Naive thymus-derived CD8-positive, alpha-beta T cell (primary cell): ENCODE results near the gene NSRP1. TPM values are rescaled to one million over a fixed set of nuclear protein-coding genes. Genes with fewer than 3 reads are reported as not detected.

Experiments used
- ATAC-seq, 2 donors: fragments of 150-1000 bp; cut with Tn5 transposase in 1 of 2; sonication (Bioruptor Pico), chemical (Tn5 transposase) in 1 of 2; 1 replicate in 1 of 2; 2 replicates in 1 of 2; pipeline ENCODE4 v1.10.0; 2021; ENCODE audit warnings: mild to moderate bottlenecking in 2 of 2, moderate library complexity in 2 of 2
- POLR2A ChIA-PET: fragments of 350-600 bp; sonication (Branson Sonifier 250); formaldehyde crosslinking; loops from one replicate; lab custom pipeline; 2021; ENCODE audit warnings: antibody characterized with exemption; lab: Charles Lee
- DNase-seq, 10 donors: peaks; one replicate each; pipeline versions ENCODE4 v3.0.0 to v3.0.0-alpha.2; 2020 to 2022
- H3K27ac Mint-ChIP-seq, 10 donors: one replicate each; pipeline ENCODE4 v1.8.0; 2020 to 2022; ENCODE audit warnings: mild to moderate bottlenecking in 10 of 10, mixed read lengths in 10 of 10, moderate library complexity in 4 of 10, inconsistent platforms in 1 of 10
- H3K27me3 Mint-ChIP-seq, 5 donors: one replicate each; pipeline ENCODE4 v1.8.0; 2021 to 2022; ENCODE audit warnings: mixed read lengths in 5 of 5
- H3K36me3 Mint-ChIP-seq, 3 donors: one replicate each; pipeline ENCODE4 v1.8.0; 2020 to 2022; ENCODE audit warnings: mixed read lengths in 3 of 3, mild to moderate bottlenecking in 2 of 3, inconsistent platforms in 1 of 3
- H3K4me1 Mint-ChIP-seq, 4 donors: one replicate each; pipeline ENCODE4 v1.8.0; 2021 to 2022; ENCODE audit warnings: mixed read lengths in 4 of 4
- H3K4me3 Mint-ChIP-seq, 10 donors: one replicate each; pipeline ENCODE4 v1.8.0; 2020 to 2022; ENCODE audit warnings: mild to moderate bottlenecking in 10 of 10, mixed read lengths in 10 of 10, moderate library complexity in 6 of 10, inconsistent platforms in 1 of 10
- H3K9me3 Mint-ChIP-seq, 9 donors: one replicate each; pipeline ENCODE4 v1.8.0; 2020 to 2022; ENCODE audit warnings: mixed read lengths in 9 of 9, mild to moderate bottlenecking in 3 of 9, inconsistent platforms in 1 of 9, moderate library complexity in 1 of 9
- microRNA-seq: library from miRNA; unstranded; fragments of <30 nt; microRNA quantifications from one replicate; pipeline ENCODE4 v1.2.0, GENCODE V29; 2022; ENCODE audit warnings: borderline microRNAs expressed
- polyA plus RNA-seq, 3 donors: library from polyadenylated mRNA; unstranded; fragments of 300-500 nt; fragmentation: Illumina TruSeq; gene quantifications; one replicate each; pipeline ENCODE4 v1.2.3, GENCODE V29; 2021
- total RNA-seq, 8 experiments: library from RNA in 2 of 8; stranded (reverse) in 2 of 8; gene quantifications; one replicate each; pipeline ENCODE4 v1.2.3 and lab custom pipeline; 2021 to 2026

The NSRP1 gene
- total and polyA plus RNA-seq, 5 experiments from 2014 or later, result 15.1 to 40.6 (median 34.0) TPM

DNA sequence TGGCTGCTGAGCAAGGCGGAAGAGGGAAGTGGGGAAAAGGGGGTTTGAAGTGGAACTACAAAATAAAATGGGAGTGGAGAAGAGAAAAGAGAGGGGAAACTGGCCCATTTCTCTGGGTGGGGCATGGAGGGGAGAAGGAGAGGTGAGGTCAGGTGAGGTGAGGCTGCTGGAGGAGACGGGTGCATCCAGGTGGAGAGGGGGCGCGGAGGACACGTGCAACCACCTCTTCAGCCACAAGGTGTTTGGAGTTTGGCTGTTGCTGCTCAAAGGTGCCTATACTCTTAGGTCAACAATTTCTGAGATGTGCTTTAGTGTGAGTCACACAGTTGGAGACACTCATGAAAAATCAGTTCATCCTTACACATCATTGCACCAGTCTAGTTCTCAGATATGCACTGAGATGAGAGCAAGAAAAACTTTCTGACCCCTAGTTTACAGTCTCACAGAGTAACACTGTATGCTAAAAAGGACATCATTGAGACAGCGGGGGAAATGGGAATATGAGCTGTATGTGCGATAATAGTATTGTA is 114.0 kb downstream of the NSRP1 start:
- H3K27me3 Mint-ChIP-seq, result peaks cover 33 to 71% (median 49%) of the 10 kb centered on the region in 5 donors
- ATAC-seq (no peak), DNase-seq (no peak)
- peaks cover 2 to 10% (median 7%) of the 10 kb centered on the region in 4 donors for H3K4me1 Mint-ChIP-seq
- H3K9me3 Mint-ChIP-seq, result no peaks in the 10 kb centered on the region
- no peak overlapping the region for H3K4me3 Mint-ChIP-seq
- no peaks in the 10 kb centered on the region for H3K36me3 Mint-ChIP-seq
- H3K27ac Mint-ChIP-seq, result peak overlapping the region in 1 of 10 donors; percentile 43
- POLR2A ChIA-PET, result no interaction called here

DNA sequence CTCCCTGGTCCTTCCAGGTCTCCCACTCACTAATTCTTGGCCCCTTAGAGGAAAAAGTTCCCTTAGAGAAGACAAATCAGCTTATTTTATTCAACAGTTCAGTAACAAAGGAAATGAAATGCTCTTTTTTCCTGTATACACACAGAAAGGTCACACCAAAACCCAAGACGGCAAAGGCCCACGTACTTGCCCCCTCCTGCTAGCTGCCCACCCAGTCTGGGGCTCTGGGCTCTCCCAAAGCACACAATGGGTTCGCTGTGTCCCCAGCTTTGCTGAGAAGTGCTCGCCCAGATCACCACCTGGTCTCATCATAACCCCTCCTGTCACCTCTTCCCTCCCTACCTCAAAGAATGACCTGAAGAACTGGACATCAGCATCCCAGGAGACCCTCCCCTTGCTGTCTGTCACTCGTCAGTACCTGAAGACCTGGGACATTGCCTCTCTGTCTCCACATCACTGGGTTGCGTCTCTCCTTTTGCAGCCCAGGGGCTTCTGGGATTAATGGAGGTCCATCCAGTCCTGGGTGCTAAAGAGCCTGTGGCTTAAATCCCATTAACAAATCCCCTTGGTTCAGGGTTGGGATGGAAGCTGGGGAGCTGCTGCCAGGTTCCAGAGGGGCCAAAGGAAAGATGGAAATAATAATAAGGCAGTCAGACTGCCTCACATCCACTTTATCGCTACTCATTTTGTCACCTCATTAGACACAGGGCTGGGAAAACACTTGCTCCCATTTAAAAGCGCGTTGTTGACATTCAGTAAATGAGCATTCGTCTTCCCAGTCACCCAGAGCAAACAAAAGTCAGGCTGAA is 115.6 kb downstream of the NSRP1 start:
- POLR2A ChIA-PET, result no interaction called here
- Mint-ChIP-seq H3K4me3 (no peak overlapping the region), H3K4me1 (peaks cover 5 to 17% (median 15%) of the 10 kb centered on the region in 4 donors), H3K27me3 (peaks cover 34 to 80% (median 55%) of the 10 kb centered on the region in 5 donors), H3K36me3 (peaks cover 0 to 3% (median 0%) of the 10 kb centered on the region in 3 donors), H3K27ac (no peak overlapping the region), H3K9me3 (no peaks in the 10 kb centered on the region)
- no peak for ATAC-seq
- DNase-seq, result no peak

DNA sequence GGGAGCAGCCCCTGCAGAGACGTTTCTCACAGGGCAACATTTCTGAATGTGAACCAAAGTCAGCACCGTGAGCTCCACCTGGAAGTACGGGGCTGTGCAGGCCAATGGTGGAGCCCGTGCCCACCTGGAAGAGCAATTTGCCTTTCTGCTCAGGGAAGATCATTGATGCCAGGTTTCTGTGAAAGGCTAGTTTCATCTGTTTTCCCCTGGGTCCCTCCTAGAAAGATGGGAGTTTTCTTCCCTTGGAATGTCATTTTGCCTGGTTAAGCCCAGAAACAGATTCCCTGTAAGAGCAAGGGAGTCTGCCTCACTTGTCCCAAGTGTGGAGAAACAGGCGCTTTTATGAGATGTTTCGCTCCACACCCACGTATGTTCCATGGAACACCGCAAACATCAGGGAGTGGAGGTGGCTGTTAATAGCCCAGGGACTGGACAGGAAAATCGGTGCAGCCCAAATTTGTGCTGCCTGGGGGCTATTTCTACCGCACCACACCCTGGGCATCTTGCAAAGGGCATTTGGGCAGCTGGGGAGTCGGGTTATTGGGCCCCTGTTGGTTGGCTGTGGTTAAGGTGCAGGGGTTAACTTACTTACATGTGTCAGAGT is 116.3 kb downstream of the NSRP1 start:
- POLR2A ChIA-PET, result interaction anchor here (0.6 kb wide), 1 partner anchor 426 kb away, joined by 3 read pairs; no protein-coding TSS in a partner anchor
- Mint-ChIP-seq H3K27ac (no peak overlapping the region), H3K36me3 (peaks cover 0 to 3% (median 0%) of the 10 kb centered on the region in 3 donors), H3K27me3 (peaks cover 38 to 87% (median 62%) of the 10 kb centered on the region in 5 donors), H3K9me3 (no peaks in the 10 kb centered on the region), H3K4me3 (peak overlapping the region in 1 of 10 donors; percentile 24), H3K4me1 (peaks cover 5 to 24% (median 17%) of the 10 kb centered on the region in 4 donors)
- DNase-seq, result no peak
- ATAC-seq, result no peak

DNA sequence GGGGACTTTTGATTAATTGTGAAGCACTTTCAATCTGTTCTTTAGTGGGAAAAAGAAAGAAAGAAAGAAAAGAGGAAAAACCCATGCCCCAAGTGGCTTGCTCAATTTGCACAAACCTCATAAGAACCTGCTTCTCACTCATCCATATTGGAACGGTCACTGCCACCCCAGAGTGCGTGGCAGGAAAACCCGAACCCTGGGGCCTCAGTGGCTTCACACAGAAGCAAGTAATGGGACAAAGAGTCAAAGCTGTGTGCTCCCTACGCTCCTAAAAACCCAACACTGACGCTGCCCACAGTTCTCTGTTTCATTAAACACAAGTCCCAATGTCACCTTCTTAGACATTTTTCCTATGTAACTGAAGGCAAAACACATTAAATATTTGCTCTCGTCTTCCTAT is 117.7 kb downstream of the NSRP1 start:
- Mint-ChIP-seq H3K4me1 (peaks cover 7 to 33% (median 27%) of the 10 kb centered on the region in 4 donors), H3K9me3 (no peaks in the 10 kb centered on the region), H3K27me3 (peaks cover 38 to 89% (median 67%) of the 10 kb centered on the region in 5 donors), H3K27ac (no peak overlapping the region), H3K4me3 (peak overlapping the region in 1 of 10 donors; percentile 81), H3K36me3 (peaks cover 0 to 3% (median 0%) of the 10 kb centered on the region in 3 donors)
- ATAC-seq, result no peak
- DNase-seq, result no peak
- POLR2A ChIA-PET, result no interaction called here

DNA sequence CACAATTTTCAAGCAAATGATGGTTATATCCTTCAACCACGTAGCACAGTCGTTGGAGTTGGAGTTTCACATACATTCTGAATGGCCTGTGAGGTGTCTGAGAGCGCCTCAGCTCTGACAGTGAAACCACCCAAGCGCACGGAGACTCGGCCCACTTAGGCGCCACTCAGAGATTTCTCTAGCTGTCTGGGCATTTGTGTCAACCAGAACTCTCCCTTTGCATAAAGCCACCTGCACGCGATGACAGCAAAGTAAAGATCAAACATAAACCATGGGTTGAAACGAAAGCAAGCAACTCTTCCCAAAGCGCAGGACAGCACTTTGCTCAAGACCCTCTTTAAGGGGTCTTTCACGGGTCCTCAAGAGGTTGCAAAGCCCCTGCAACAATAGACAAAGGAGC is 118.3 kb downstream of the NSRP1 start:
- DNase-seq, result no peak
- ATAC-seq, result no peak
- peak overlapping the region in 1 of 10 donors; percentile 6 for H3K27ac Mint-ChIP-seq
- peak overlapping the region; percentile 51 to 81 (median 72) for H3K4me3 Mint-ChIP-seq
- POLR2A ChIA-PET, result no interaction called here
- peaks cover 41 to 89% (median 69%) of the 10 kb centered on the region in 5 donors for H3K27me3 Mint-ChIP-seq
- peaks cover 0 to 3% (median 0%) of the 10 kb centered on the region in 3 donors for H3K36me3 Mint-ChIP-seq
- H3K9me3 Mint-ChIP-seq, result no peaks in the 10 kb centered on the region
- peaks cover 7 to 33% (median 27%) of the 10 kb centered on the region in 4 donors for H3K4me1 Mint-ChIP-seq

DNA sequence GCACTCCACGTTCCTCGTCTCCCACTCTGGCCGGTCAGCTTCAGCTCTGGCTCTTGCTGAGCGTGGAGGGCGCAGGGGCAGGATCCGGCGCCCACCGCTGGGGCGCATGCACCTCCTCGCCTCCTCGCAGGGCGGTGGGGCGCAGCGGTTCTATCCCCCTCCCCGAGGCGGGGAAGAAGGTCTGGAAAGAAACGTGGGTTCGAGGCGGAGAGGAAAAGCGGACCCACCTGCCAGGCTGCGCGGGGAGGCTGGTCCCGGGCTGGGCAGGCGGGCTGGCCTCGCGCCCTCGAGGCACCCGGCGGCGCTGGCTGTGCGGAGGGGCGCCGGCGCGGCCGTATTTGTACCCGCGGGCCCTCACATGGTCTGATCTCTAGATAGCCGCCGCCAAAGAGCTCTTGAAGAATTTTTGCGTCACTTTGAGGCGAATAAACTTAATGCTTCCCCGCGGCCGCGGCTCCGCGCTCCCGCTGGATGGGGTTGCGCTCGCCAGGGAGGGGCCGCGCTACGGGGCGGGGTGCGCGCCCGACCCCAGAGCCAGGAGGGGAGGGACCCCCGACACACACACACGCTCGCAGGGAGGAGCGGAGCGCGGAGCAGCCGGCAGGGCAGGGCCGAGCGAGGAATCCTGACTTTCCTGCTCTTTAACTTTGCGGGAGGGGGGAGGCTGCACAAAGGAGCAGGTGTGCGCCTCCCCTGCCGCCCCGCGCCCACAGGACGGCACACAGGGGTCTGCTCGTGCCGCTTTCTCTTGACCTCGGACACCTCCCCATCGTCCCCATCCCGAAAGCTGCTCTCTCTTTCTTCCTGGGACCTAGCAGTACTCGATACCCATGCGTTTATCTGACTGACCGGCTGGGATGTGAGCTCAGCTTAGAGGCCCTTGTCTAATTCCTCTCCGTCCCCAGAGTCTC is 119.0 kb downstream of the NSRP1 start, which contains the start of gene SLC6A4:
Gene SLC6A4 (minus strand): TSS at position 312 of the 911 bp plus-strand sequence. CDS start 13,739 bp downstream, outside the sequence.
- peaks cover 37 to 88% (median 65%) of the 10 kb centered on the region in 5 donors for H3K27me3 Mint-ChIP-seq
- POLR2A ChIA-PET, result no interaction called here
- ATAC-seq, result peak in 1 of 2 donors; percentile 27
- peak within 1 kb of the TSS in 1 of 10 donors; percentile 6 for H3K27ac Mint-ChIP-seq
- DNase-seq, result no peak
- H3K9me3 Mint-ChIP-seq, result no peaks in the 10 kb centered on the region
- peaks cover 7 to 33% (median 27%) of the 10 kb centered on the region in 4 donors for H3K4me1 Mint-ChIP-seq
- peak within 1 kb of the TSS; percentile 53 to 81 (median 76) for H3K4me3 Mint-ChIP-seq
- H3K36me3 Mint-ChIP-seq, result peaks cover 0 to 3% (median 0%) of the 10 kb centered on the region in 3 donors

Small RNAs within 50 kb of the gene (microRNA-seq; reads per million reads assigned to microRNA genes)
- not detected for gene MIR423

Other genes with a start within 250 kb of the NSRP1 start
- 10 to 100 TPM; 64.8 to 73.9 TPM for gene SSH2, start 186.6 kb upstream of the NSRP1 start, total RNA-seq
- 10 to 100 TPM; 27.1 to 32.6 (median 27.6) TPM for gene SSH2, start 186.6 kb upstream of the NSRP1 start, polyA plus RNA-seq
- gene EFCAB5, start 175.2 kb upstream of the NSRP1 start, total RNA-seq, result 1 to 10 TPM; 1.5 to 2.6 TPM
- gene EFCAB5, start 175.2 kb upstream of the NSRP1 start, polyA plus RNA-seq, result under 1 TPM in 1 of 3 donors, not detected in 2; 0.17 TPM
- gene SLC6A4, start 118.9 kb downstream of the NSRP1 start, total RNA-seq, result not detected
- under 1 TPM in 2 of 3 donors, not detected in 1; 0.05 to 0.16 TPM for gene SLC6A4, start 118.9 kb downstream of the NSRP1 start, polyA plus RNA-seq
- 10 to 100 TPM; 50.2 to 52.0 TPM for gene BLMH, start 175.1 kb downstream of the NSRP1 start, total RNA-seq
- 10 to 100 TPM; 17.6 to 28.3 (median 25.4) TPM for gene BLMH, start 175.1 kb downstream of the NSRP1 start, polyA plus RNA-seq
- not detected for gene TMIGD1, start 217.2 kb downstream of the NSRP1 start, total RNA-seq
- gene TMIGD1, start 217.2 kb downstream of the NSRP1 start, polyA plus RNA-seq, result not detected